Stimulated activated CD4-positive, alpha-beta T cell treated with anti-CD3 and anti-CD28 coated beads, Interleukin-1b, Interleukin-23, amount 100 ng/mL, for 24 hours (primary cell): Measurements from ENCODE around the gene ST6GALNAC5.

ENCODE experiments used
- DNase-seq, 4 experiments: peaks; one replicate each; pipeline ENCODE4 v3.0.0-alpha.2; 2020; ENCODE audit warnings: low read depth in 4 of 4, low spot score in 1 of 4

ST6GALNAC5 gene

DNA sequence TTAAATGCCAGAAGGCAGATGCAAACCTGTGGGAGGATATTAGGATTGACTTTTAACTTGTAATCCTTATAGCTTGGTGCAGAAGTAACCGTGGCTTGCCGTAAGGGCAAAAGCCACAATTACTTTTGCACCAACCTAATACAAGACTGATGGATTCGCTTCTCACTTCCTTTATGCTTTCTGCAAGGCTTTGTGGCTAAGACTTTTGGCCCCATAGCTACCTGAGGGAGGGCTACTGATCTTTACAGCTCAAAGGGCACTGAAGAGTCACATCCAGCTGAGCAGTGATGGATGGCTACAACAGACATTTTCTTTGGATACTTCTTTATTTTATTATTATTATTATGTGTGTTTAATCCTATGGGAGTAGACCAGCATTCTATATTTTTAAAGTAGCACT is 140.4 kb downstream of the ST6GALNAC5 start:
- no peak for DNase-seq

- no peak for DNase-seq
These were observed 143.7 kb downstream of the ST6GALNAC5 start for GRCh38 chr1:77010937-77011336.

GRCh38 chr1:77012066-77012465 is 144.8 kb downstream of the ST6GALNAC5 start:
- no peak for DNase-seq

DNA sequence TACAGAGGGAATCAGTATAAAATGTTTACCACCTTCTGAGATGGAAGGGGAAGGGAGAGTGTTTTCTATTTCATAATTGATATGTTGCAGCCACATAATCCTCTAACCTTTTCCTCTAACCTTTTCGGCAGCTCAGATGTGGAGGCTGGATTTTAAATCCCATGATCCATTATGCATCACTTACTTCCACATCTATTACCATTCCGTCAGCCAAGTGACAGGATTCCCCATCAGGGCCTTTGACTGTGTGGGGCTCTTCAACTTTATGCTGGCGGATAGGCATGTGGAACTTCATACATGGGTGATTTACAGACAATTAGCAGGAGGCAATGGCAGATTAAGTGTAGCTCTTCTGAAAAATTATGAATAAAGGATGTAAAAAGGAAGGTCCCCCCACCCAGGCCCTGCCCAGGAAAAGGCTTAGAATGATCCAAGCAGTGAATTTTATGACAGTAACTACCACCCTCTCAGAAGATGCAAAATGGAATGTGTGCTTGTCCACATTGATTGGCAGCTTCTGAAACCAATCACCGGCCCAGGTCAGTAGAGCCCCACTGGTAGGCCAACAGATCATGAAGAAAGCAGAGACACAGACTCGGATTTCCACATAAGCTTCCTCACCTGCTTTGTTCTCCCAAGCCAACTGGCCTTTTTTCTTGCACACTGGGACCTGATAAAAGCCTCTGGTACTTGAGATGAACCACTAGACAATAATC is 147.0 kb downstream of the ST6GALNAC5 start:
- DNase-seq: no peak

DNA sequence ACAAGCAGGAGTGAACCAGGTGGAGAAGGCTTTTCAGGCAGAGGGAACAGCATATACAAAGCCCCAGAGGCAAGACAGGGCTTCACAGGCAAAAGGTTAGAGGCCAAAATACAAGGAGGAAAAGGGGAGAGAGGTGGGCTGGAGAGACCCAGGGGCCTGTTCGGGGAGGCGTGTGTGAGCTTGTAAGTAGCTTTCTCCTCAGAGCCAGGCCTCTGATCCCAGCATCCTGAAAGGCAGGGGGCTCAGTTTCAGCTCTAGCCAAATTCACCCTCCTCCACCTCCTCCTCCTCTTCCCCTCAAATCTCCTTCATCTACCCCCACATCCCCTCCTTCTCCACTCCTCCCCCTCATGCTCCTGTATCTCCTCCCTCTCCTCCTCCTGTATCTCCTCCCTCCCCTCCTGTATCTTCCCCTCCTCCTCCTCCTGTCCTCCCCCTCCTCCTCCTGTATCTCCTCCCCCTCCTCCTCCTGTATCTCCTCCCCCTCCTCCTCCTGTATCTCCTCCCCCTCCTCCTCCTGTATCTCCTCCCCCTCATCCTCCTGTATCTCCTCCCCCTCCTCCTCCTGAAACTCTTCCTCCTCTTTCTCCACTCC is 148.6 kb downstream of the ST6GALNAC5 start:
- no peak for DNase-seq

- no peak for DNase-seq
These were observed 149.2 kb downstream of the ST6GALNAC5 start for GRCh38 chr1:77016386-77016985.

- DNase-seq: no peak
These were observed 151.0 kb downstream of the ST6GALNAC5 start for GRCh38 chr1:77018311-77018710.

GRCh38 chr1:77018761-77019160 is 151.5 kb downstream of the ST6GALNAC5 start:
- DNase-seq: no peak

DNA sequence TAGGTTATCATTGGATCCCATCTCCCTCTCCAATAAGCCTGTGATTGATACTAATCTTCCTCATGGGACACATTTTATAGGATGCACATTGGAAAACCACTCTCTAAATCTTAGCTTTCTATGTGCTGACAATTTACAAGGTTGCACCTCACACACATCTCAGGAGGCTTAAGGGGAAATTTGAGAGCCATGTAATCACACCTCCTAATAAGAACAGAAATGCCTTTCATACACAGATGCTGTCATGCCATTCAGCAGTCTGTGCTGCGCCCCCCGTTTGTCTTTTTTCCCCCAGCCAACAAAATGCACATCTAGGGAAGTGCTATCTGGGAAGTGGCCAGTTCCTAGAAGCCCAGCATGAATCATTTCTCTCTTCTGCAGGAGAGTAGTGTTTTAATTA is 154.5 kb downstream of the ST6GALNAC5 start:
- DNase-seq: no peak

- DNase-seq: no peak
These were observed 157.2 kb downstream of the ST6GALNAC5 start for GRCh38 chr1:77024500-77024899.

DNA sequence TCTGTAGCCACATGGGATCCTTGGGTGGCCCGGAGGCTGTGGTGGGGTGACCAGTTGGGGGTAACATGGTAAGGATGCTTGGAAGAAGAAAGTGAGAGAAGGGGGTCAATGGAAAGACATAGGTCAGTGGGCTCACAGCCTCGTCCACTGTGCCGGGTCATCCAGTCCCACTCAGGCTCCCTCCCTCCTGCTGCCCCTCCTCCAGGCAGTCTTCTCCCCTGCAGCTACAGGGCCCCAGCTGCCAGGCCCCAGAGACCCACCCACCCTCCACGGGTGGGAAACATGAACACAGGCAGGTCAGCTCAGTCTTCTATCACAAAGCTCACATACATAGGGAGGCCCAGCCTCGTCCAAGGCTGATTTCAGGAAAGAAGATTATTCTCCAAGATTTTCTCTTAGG is 158.3 kb downstream of the ST6GALNAC5 start:
- no peak for DNase-seq

GRCh38 chr1:77026135-77026534 is 158.9 kb downstream of the ST6GALNAC5 start:
- DNase-seq: no peak

GRCh38 chr1:77026640-77027039 is 159.4 kb downstream of the ST6GALNAC5 start:
- no peak for DNase-seq

GRCh38 chr1:77027847-77028246 is 160.6 kb downstream of the ST6GALNAC5 start:
- DNase-seq: no peak

DNA sequence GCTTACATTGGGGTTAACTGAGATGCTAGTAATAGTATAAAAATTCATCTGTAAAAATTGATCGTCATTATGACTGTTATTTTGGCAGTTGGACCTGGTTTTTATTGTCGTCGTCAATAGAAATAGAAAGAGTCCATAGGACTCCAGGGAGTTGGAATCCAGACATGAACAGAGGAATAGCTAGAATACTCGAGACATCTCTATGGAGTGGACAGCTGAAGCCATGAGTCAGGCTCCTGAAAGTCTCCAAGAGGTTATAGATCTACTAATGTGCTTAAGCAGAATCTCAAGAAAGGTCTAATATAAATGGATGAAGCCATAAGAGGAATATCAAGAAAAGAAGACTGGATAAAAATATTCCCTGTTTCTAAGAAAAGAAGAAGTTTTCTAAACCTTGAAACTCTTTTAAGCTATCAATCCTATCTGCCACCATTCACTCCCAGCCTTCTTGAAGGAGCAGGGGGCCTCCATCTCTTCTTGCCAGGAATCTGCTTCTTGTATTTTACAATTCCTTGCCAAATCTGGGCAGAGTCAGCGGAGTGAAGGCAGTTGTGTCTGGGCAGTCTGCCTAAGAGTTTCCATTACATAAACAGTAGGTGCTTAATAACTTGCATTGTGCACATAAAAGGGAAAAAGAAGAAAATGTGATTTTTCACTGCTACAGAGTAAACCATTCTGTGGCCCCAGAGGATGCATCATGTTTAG is 163.3 kb downstream of the ST6GALNAC5 start:
- no peak for DNase-seq

GRCh38 chr1:77031106-77031662 is 163.9 kb downstream of the ST6GALNAC5 start:
- DNase-seq: no peak

DNA sequence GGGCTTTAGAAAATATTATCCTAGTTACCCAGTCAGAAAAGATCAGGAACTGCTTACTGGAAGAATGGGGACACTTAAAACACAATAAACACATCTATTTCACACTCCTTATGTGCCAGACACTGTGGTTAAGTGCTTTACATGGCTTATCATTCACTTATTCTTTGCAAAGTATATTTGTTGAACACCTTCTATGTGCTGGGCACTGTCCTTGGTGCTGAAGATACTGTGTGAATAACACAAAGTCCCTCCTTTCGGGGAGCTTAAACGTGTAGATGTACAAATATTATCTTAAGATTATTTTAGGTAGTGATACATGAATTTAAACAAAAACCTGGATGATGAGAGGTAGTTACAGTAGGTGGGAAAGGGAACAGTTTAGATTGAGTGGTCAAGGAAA is 169.3 kb downstream of the ST6GALNAC5 start:
- no peak for DNase-seq

DNA sequence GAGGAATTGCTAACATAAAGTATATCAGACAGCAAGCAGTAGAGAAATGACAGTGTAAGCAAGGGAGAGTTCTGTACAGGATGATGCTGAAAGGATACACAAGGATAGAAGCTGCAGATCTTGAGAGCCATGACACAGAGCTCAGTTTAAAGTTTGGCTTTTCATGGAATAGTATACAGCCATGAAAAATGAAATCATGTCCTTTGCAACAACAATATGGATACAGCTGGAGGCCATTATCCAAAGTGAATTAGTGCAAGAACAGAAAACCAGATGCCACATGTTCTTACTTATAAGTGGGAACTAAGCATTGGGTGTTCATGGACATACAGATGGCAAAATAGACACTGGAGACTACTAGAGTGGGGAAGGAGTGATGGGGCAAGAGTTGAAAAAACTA is 169.8 kb downstream of the ST6GALNAC5 start:
- no peak for DNase-seq

- DNase-seq: no peak
These were observed 170.7 kb downstream of the ST6GALNAC5 start for GRCh38 chr1:77038000-77038399.

DNA sequence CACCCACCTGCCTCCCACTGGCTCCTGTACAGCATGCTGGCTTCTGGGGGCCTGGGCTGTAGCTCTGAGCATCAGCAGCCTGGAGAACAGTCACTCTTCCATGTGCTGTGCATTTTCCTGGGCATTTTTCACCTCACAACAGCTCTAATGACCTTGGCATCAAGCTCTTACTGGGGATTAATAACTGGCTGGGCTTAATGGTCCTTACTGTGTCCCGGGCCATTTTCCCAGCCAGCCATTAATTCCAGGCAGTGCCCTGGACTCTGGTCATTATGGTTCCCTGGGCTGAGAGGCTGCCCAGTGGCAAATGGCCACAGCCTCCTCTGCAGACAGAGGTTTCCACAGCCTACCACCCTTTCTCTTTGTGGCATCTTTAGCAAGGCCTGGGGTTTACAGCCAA is 171.8 kb downstream of the ST6GALNAC5 start:
- no peak for DNase-seq

GRCh38 chr1:77039739-77040138 is 172.5 kb downstream of the ST6GALNAC5 start:
- no peak for DNase-seq

DNA sequence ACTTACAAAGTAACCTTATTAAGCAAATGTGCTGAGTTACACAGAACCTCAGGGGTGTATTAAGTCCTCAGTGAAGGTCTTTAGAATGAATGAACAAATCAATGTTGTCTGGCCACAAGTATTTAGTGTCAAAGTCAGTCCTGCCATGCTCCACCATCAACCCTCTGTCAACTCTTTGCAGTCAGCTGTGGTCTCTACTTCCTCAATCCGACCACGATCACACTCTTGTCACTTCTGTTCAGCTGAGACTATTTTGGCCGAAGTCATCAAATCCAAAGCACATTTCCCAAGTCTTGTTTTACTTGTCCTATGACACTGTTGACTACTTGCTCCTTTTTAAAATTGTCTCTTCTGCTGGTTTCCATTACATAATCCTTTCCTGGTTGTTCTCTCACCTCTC is 173.5 kb downstream of the ST6GALNAC5 start:
- no peak for DNase-seq
